CD14-positive monocyte (primary cell): Measurements from ENCODE around the gene CDH13. TPM values are rescaled to one million over a fixed set of nuclear protein-coding genes. Genes with fewer than 3 reads are reported as not detected.

Experiments used
- DNase-seq, 3 donors: peaks; one replicate each; pipeline ENCODE4 v3.0.0-alpha.2; 2011 to 2022
- H2AFZ ChIP-seq: 2 replicates; pipeline ENCODE4 v1.6.0; 2012; ENCODE audit warnings: mild to moderate bottlenecking, low read depth, low read length, inconsistent platforms; ENCODE audit not compliant: insufficient read depth, poor library complexity, severe bottlenecking
- H3K27ac ChIP-seq, 2 donors: 1 replicate in 1 of 2; 2 replicates in 1 of 2; pipeline ENCODE4 v1.5.1; 2012 to 2013; ENCODE audit warnings: low read length in 2 of 2, control low read depth in 1 of 2, inconsistent platforms in 1 of 2, low read depth in 1 of 2, mild to moderate bottlenecking in 1 of 2
- H3K27me3 ChIP-seq, 2 donors: one replicate each; pipeline versions ENCODE4 v1.6.0 to v1.6.1; 2011 to 2013; ENCODE audit warnings: low read length in 2 of 2; ENCODE audit not compliant: control insufficient read depth in 2 of 2, insufficient read depth in 2 of 2
- H3K36me3 ChIP-seq, 2 donors: replicated peaks in 1 of 2; 1 replicate in 1 of 2; 2 replicates in 1 of 2; pipeline versions ENCODE4 v1.5.1 to v1.6.1; 2012 to 2013; ENCODE audit warnings: low read length in 2 of 2, control low read depth in 1 of 2, inconsistent platforms in 1 of 2, mild to moderate bottlenecking in 1 of 2; ENCODE audit not compliant: insufficient read depth in 2 of 2, control insufficient read depth in 1 of 2
- H3K4me1 ChIP-seq, 2 donors: 1 replicate in 1 of 2; 2 replicates in 1 of 2; pipeline versions ENCODE4 v1.5.1 to v1.6.1; 2012 to 2013; ENCODE audit warnings: low read length in 2 of 2, control low read depth in 1 of 2, inconsistent platforms in 1 of 2, mild to moderate bottlenecking in 1 of 2, moderate library complexity in 1 of 2; ENCODE audit not compliant: insufficient read depth in 2 of 2, control insufficient read depth in 1 of 2
- H3K4me2 ChIP-seq: replicated peaks from 2 replicates; pipeline ENCODE3; 2012; ENCODE audit warnings: low read length, moderate library complexity, mild to moderate bottlenecking; ENCODE audit not compliant: poor library complexity, severe bottlenecking; ENCODE audit errors: extremely low read depth
- H3K4me3 ChIP-seq, 3 experiments: fragments of 200-600 bp in 1 of 3; sonication (generic) in 1 of 3; replicated peaks in 1 of 3; 1 replicate in 2 of 3; 2 replicates in 1 of 3; pipeline ENCODE4 v1.5.1; 2011 to 2013; ENCODE audit warnings: low read length in 3 of 3, mild to moderate bottlenecking in 3 of 3, control low read depth in 2 of 3, low read depth in 2 of 3, inconsistent platforms in 1 of 3, moderate library complexity in 1 of 3
- H3K79me2 ChIP-seq: 2 replicates; pipeline ENCODE4 v1.6.0; 2012; ENCODE audit warnings: mild to moderate bottlenecking, control low read depth, inconsistent platforms, low read length, moderate library complexity; ENCODE audit not compliant: insufficient read depth
- H3K9ac ChIP-seq: 2 replicates; pipeline ENCODE4 v1.6.0; 2017; ENCODE audit warnings: low read length, mild to moderate bottlenecking; ENCODE audit not compliant: insufficient read depth, poor library complexity, severe bottlenecking
- H3K9me3 ChIP-seq, 2 donors: replicated peaks in 1 of 2; 1 replicate in 1 of 2; 2 replicates in 1 of 2; pipeline versions ENCODE4 v1.5.1 to v1.6.1; 2012 to 2013; ENCODE audit warnings: low read length in 2 of 2, control low read depth in 1 of 2; ENCODE audit not compliant: control insufficient read depth in 1 of 2, insufficient read depth in 1 of 2
- H4K20me1 ChIP-seq: 2 replicates; pipeline ENCODE4 v1.6.0; 2012; ENCODE audit warnings: mild to moderate bottlenecking, low read length, control low read depth, moderate library complexity; ENCODE audit not compliant: insufficient read depth
- H3K27ac Mint-ChIP-seq, 7 donors: one replicate each; pipeline ENCODE4 v1.8.0; 2020; ENCODE audit warnings: mild to moderate bottlenecking in 7 of 7, mixed read lengths in 7 of 7, moderate library complexity in 6 of 7, inconsistent platforms in 2 of 7
- H3K27me3 Mint-ChIP-seq, 3 donors: one replicate each; pipeline ENCODE4 v1.8.0; 2021 to 2022; ENCODE audit warnings: low read depth in 3 of 3, mild to moderate bottlenecking in 3 of 3, mixed read lengths in 3 of 3, moderate library complexity in 3 of 3, inconsistent platforms in 1 of 3
- H3K36me3 Mint-ChIP-seq, 2 donors: one replicate each; pipeline ENCODE4 v1.8.0; 2020; ENCODE audit warnings: mixed read lengths in 2 of 2, inconsistent platforms in 1 of 2, mild to moderate bottlenecking in 1 of 2
- H3K4me1 Mint-ChIP-seq: one replicate; pipeline ENCODE4 v1.8.0; 2020; ENCODE audit warnings: mild to moderate bottlenecking, mixed read lengths
- H3K4me3 Mint-ChIP-seq, 2 donors: one replicate each; pipeline ENCODE4 v1.8.0; 2020; ENCODE audit warnings: mild to moderate bottlenecking in 2 of 2, mixed read lengths in 2 of 2, moderate library complexity in 1 of 2
- H3K9me3 Mint-ChIP-seq, 7 donors: one replicate each; pipeline ENCODE4 v1.8.0; 2020 to 2022; ENCODE audit warnings: mixed read lengths in 7 of 7, mild to moderate bottlenecking in 6 of 7, moderate library complexity in 6 of 7, inconsistent platforms in 2 of 7
- WGBS: methylation state at CpG from one replicate; pipeline ENCODE4 v1.1.5; 2013; ENCODE audit warnings: missing lambda C conversion rate; ENCODE audit not compliant: insufficient coverage; 5-methylcytosine and 5-hydroxymethylcytosine counted together
- intact Hi-C, 2 donors: fragments of 100-400 bp; cut with micrococcal nuclease; formaldehyde crosslinking; loops; one replicate each; pipeline versions ENCODE4 v1.15.0 to v1.15.1; 2023
- polyA plus RNA-seq, 3 donors: library from polyadenylated mRNA; depleted of rRNA in 1 of 3; unstranded in 2 of 3; stranded (reverse) in 1 of 3; fragments of 300-500 nt in 2 of 3; fragments of >200 nt in 1 of 3; fragmentation: Illumina TruSeq in 2 of 3; gene quantifications; 1 replicate in 2 of 3; 2 replicates in 1 of 3; pipeline ENCODE4 v1.2.3, GENCODE V29; 2012 to 2021
- TF ChIP-seq, protein P1 (sequence below): fragments of 200-600 bp; IDR thresholded peaks from one replicate; pipeline ENCODE4 v1.8.0; 2022; ENCODE audit warnings: antibody characterized with exemption, mild to moderate bottlenecking

Gene CDH13
- polyA plus RNA-seq, 3 donors, result 0.13 to 0.19 TPM; not detected in 1

DNA sequence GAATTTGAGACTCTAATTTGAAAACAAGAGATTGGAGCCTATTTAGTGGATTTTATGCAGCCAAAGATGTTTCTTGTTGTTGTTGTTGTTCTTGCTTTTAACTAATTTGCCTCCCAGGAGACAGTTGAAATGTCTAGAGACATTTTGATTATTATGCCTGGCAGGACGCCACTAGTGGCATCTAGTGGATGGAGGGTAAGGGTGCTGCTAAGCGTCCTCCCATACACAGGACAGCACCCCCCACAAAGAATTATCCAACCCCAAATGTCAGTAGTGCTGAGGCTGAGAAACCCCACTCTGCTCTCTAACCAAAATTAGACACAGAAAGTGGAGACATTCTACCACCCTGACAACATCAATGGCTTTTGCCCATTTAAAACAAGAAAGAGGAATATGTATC, 1165.6 kb downstream of the CDH13 start:
- no peaks in the 10 kb centered on the region for H4K20me1 ChIP-seq
- H3K27ac ChIP-seq, result no peak overlapping the region
- Mint-ChIP-seq H3K4me1 (peaks cover 15% of the 10 kb centered on the region), H3K4me3 (no peak overlapping the region), H3K36me3 (peaks cover 0 to 1% of the 10 kb centered on the region in 2 donors), H3K27me3 (peaks cover 1 to 3% (median 2%) of the 10 kb centered on the region in 3 donors), H3K9me3 (peaks cover 0 to 6% (median 3%) of the 10 kb centered on the region in 7 donors), H3K27ac (no peak overlapping the region)
- TF ChIP-seq, protein P1, sequence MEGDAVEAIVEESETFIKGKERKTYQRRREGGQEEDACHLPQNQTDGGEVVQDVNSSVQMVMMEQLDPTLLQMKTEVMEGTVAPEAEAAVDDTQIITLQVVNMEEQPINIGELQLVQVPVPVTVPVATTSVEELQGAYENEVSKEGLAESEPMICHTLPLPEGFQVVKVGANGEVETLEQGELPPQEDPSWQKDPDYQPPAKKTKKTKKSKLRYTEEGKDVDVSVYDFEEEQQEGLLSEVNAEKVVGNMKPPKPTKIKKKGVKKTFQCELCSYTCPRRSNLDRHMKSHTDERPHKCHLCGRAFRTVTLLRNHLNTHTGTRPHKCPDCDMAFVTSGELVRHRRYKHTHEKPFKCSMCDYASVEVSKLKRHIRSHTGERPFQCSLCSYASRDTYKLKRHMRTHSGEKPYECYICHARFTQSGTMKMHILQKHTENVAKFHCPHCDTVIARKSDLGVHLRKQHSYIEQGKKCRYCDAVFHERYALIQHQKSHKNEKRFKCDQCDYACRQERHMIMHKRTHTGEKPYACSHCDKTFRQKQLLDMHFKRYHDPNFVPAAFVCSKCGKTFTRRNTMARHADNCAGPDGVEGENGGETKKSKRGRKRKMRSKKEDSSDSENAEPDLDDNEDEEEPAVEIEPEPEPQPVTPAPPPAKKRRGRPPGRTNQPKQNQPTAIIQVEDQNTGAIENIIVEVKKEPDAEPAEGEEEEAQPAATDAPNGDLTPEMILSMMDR, result no peak
- H3K27me3 ChIP-seq, result peaks cover 0 to 2% of the 10 kb centered on the region in 2 donors
- H3K4me2 ChIP-seq, result no peak overlapping the region
- no peaks in the 10 kb centered on the region for H3K79me2 ChIP-seq
- H3K9me3 ChIP-seq, result no peaks in the 10 kb centered on the region
- H3K36me3 ChIP-seq, result no peaks in the 10 kb centered on the region
- no CpG with 5 or more reads among the region's 2 CpGs for WGBS
- no peak for DNase-seq
- no peak overlapping the region for H2AFZ ChIP-seq
- no peak overlapping the region for H3K9ac ChIP-seq
- intact Hi-C loops, result no loop called here
- H3K4me3 ChIP-seq, result no peak overlapping the region
- H3K4me1 ChIP-seq, result peaks cover 0 to 6% of the 10 kb centered on the region in 2 donors

DNA sequence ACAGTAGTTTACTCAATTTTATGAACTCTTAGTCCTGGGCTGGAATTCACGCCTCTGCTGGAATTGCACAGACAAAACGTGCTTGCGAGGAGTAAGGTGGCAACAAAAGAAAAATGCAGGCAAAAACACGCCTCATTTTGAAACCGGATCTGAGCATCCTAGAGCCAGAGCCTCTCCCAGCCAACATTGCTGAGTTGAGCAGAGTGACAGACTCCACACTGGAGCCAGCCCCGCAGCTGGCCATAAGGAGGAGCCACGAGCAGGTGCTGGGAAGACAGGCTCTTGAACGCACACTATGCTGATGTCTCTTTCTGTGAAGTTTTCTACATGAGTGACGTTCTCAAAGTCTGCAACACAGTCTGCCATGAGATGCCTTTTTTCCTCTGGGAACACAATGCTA, 1166.4 kb downstream of the CDH13 start:
- TF ChIP-seq, protein P1, result no peak
- DNase-seq, result no peak
- no peaks in the 10 kb centered on the region for H3K9me3 ChIP-seq
- no peak overlapping the region for H3K4me3 ChIP-seq
- H3K9ac ChIP-seq, result no peak overlapping the region
- H3K27me3 Mint-ChIP-seq, result peaks cover 1 to 3% (median 2%) of the 10 kb centered on the region in 3 donors
- peaks cover 0 to 6% of the 10 kb centered on the region in 2 donors for H3K4me1 ChIP-seq
- H3K27ac ChIP-seq, result no peak overlapping the region
- H3K79me2 ChIP-seq, result no peaks in the 10 kb centered on the region
- H3K27me3 ChIP-seq, result peaks cover 0 to 2% of the 10 kb centered on the region in 2 donors
- H3K4me3 Mint-ChIP-seq, result no peak overlapping the region
- 94% methylated on average over 9 of the region's 9 CpGs for WGBS
- peaks cover 0 to 1% of the 10 kb centered on the region in 2 donors for H3K36me3 Mint-ChIP-seq
- H2AFZ ChIP-seq, result no peak overlapping the region
- intact Hi-C loops, result no loop called here
- peaks cover 15% of the 10 kb centered on the region for H3K4me1 Mint-ChIP-seq
- H3K4me2 ChIP-seq, result no peak overlapping the region
- H4K20me1 ChIP-seq, result no peaks in the 10 kb centered on the region
- peaks cover 0 to 6% (median 3%) of the 10 kb centered on the region in 7 donors for H3K9me3 Mint-ChIP-seq
- no peaks in the 10 kb centered on the region for H3K36me3 ChIP-seq
- H3K27ac Mint-ChIP-seq, result no peak overlapping the region
